GM21381 (cell line): Measurements from ENCODE around the gene NACC1.
A peak's percentile ranks its signal among the peaks of the same experiment; 100 is the strongest.
"Not testable (repeated sequence)": the region's sequence is repeated elsewhere in the genome, so short reads cannot be mapped to it uniquely, and the experiment has no call there.

ENCODE experiments used
- ATAC-seq: cut with Tn5 transposase; IDR thresholded peaks from one replicate; pipeline ENCODE4 v1.9.1; 2021; ENCODE audit warnings: mild to moderate bottlenecking, moderate library complexity; ENCODE audit not compliant: unreplicated experiment

NACC1 gene

DNA sequence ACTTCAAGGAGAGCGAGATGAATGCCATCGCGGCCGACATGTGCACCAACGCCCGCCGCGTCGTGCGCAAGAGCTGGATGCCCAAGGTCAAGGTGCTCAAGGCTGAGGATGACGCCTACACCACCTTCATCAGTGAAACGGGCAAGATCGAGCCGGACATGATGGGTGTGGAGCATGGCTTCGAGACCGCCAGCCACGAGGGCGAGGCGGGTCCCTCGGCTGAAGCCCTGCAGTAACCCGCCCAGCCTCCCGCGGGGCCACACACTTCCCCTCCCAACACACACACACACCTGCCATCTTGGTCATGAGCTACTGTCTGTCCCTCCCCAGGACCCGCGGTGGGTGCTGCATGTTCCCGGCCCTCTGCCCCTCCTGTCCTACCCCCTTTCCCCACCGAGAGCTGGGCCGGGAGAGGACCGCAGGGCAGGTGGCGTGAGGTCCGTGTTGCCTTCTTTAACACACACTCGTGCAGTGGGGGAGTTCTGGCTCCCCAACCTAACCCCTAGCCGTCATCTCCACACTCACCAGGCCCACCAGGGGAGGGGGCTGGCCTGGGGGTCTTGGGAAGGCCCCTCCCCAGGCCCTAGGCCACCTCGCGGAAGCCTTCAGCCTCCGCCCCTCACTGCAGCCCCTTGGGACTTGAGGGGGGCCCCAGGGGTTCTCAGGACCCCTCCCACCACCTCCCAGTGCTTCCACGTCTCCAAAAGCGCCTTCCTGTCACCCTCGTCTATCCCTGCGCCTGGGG lies 20.3 kb downstream of the NACC1 start:
- no peak for ATAC-seq

DNA sequence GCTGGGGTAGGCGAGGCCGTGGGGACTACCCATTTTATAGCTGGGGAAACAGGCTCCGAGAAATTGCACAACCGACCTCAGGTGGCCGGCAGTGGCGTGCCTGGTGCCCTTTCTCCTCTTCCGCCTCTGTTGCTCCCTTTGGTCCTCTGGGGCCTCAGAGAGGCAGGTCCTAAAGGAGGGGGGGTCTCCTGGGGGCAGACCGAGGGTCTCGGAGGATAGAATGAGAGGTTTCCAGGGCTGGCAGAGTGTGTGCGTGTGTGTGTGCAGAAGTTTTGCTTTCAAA lies 20.8 kb downstream of the NACC1 start:
- no peak for ATAC-seq

DNA sequence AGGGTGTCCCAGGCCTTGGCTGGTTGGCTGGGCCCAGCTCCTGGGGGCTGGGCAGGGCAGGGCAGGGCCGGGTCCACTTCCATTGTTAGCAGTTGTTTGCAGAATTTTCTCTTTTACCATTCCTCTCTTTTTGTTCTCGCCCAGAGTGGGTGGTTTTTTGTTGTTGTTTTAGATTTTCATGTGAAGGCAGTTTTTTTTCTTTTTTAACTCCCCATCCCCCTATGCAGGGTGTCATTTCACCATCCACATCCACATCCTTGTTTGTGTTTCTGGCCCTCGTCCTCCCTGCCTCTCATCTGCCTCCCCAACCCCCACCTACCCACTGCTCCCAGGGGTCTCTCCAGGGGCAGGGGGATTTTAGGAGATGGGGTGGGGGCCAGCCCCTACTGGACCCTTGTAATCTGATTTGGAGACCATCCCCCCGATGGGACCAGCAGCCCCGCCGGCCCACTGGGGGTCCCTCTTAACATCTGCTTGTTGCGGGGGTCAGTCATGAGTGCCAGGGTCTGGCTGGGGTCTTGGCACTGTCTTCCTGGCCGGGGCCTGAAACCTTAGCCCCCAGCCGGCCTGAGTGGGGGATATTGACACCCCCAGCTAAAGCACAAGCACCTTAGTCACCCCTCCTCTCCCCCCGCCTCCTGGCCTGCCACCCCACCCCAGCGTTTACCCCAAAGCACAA lies 21.7 kb downstream of the NACC1 start:
- ATAC-seq, result no peak

DNA sequence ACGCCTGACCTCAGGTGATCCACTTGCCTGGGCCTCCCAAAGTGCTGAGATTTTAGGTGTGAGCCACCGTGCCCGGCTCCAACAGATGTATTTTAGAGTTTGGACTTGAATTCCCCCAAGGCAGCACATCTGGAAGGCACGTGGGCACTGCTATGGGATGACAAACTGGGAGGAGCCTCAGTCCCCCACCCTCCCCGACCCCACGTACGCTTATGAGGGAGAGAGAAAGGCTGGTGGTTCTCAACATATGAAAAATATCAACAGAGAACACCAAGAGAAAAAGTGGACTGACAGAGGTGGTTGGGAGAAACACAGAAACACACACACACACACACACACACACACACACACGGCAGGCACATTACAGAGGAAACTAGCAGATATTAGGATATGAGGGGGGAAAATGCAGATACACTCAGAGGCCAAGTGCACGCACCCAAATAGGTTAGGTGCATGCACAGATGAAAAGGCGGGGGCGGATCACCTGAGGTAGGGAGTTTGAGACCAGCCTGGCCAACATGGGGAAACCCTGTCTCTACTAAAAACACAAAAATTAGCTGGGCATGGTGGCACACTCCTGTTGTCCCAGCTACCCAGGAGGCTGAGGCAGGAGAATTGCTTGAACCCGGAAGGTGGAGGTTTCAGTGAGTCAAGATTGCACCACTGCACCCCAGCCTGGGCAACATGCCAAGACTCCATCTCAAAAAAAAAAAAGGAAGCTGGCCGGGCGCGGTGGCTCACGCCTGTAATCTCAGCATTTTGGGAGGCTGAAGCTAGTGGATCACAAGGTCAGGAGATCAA lies 28.9 kb downstream of the NACC1 start:
- ATAC-seq, result no peak

DNA sequence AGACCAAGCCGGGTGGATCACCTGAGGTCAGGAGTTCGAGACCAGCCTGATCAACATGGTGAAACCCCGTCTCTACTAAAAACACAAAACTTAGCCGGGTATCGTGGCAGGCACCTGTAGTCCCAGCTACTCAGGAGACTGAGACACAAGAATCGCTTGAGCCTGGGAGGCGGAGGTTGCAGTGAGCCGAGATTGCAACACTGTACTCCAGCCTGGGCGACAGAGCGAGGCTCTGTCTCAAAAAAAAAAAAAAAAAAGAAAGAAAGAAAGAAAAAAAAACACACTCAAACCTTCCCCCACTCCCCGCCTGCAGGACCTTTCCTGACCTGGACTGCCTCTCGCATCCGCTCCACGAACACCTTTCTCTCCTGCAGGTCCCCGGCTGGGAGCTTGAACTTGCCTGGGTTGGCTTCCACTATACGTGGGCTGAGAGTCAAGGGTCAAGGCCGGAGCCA lies 31.1 kb downstream of the NACC1 start:
- not testable (repeated sequence) for ATAC-seq

DNA sequence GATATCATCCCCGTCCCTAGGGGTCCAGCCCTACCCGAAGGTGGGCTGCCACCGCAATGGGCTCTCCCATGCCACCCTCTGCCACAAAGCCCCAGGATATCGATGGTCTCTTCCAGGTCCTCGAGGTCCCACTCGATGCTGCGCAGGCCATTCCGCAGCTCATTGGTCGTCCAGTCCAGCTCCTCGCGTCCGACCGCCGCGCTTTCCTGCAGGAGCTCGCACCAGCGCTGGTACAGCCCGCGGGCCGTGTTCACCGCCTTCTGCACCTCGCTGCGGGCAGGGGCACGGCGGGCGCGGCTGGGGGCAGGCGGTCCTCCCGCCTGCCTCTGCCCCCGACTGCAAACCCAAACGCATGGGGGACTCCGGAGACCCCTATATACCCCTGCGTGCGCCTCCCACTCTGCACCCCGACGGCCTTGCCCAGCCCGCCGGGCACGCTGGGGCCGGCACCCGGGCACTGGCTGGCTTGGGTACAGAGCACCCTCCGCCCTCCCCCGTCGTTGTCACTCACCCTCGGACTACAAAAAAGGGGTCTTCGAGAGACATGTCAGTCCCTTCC lies 31.6 kb downstream of the NACC1 start:
- peak; percentile 3 for ATAC-seq

DNA sequence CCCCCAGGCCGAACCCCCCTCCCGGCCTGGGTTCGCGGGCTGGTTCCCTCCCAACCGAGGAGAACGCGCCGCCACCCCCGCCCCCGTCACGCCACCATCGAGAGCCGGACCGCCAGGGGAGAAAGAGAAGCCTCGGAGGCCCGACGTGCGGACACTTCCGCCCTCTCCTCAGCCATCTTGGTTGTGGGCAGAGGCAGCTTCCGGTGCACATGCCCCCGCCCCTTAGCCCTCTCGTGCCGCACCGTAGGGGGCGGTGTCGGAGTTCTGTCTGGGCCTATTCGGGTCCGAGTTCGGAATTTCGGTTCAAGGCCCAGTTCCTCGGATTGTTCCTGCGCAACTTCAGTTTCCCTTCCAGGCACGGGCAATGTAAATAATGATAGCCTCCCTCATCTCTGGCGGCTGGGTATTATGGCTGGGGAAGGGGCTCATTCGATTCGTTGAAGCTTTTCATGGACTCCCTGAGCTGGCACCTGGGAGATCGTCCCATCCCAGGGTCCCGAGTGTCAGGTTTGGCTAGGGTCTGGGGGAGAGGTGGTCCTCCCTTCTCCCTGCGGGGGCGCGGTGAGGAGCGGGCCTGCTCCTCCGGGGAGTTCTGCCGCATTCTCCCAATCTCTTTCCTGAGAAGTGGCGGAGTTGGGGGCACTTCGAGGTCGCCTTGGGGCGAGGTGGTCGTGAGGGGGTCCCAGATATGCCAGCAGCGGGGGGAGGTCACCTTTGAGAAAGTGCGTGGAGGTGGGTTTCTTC lies 32.3 kb downstream of the NACC1 start, which contains the start of the genes IER2 and STX10:
Gene IER2, plus strand, starts transcription at position 225 of the 744 bp plus-strand sequence. CDS start 2,776 bp downstream, outside the sequence.
Gene STX10, minus strand, starts transcription at position 189 of the 744 bp plus-strand sequence. CDS start 202 bp downstream, outside the sequence.
- peak; percentile 33 for ATAC-seq

DNA sequence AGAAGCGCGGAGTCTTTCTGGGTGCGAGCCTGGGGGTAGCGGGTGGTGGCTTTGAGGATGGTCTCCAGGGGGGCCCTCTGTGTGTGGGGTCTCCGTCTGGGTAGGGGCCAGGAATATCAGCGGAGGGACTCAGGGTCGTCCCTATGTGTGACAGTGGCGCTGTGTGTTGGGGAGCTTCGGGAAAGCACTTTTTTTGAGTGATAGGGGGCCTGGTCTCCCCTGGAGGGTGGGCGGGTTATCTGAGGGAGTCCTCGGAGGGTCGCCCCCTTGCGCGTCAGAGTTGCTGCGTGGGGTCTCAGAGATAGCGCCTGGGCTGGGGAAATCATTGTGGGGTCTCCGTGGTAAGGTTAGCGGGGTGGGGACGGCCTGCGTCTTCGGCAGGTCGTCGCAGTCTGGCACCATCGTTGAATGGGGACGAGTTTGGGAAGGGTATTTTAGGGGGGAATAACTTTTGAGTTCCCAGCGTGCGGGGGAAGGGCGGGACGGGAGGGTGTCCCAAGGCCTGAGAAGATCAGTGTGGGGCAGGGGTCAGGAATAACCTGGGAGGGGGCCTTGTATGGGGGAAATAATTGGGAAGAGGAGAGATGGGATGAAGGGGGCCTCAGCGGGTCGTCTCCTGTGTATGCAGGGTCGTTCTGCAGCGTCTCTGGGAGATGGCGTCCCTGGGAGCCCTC lies 33.0 kb downstream of the NACC1 start:
- ATAC-seq, result no peak

DNA sequence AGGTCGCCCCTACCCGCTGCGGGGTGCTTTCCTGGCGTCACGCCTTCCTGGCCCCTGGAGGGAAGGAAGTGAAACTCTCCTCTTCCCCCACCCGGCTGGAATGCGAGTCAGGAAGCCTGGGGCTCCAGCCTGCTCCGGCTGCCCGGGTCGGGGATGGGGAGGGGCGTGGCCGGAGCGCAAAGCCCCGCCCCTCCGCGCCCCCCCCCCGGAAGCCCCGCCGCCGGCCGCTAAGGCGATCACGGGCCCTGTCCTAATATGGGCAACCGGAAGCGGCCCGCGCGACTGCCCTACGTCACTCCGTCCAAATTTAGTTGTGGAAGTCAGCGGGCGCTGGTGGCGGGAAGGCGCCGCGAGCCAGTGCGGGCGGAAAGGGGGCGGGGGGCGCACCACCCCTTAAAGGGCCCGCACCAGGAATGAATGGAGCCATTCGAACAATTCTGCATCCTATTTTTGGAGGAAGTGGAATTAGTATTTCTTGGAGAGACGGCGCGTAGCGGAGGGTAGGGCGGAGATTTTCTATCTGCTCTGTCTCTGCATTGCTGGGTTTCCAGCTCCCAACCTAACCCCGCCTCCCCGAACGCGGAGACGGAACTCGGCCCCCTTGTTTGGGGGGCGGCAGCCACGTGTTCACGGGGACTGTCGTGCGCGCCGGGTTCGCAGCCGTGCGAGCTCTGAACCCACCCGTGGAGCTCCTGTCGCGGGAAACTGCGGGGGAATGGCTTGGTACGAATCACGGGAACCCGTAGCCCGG lies 33.7 kb downstream of the NACC1 start:
- peak; percentile 37 for ATAC-seq

DNA sequence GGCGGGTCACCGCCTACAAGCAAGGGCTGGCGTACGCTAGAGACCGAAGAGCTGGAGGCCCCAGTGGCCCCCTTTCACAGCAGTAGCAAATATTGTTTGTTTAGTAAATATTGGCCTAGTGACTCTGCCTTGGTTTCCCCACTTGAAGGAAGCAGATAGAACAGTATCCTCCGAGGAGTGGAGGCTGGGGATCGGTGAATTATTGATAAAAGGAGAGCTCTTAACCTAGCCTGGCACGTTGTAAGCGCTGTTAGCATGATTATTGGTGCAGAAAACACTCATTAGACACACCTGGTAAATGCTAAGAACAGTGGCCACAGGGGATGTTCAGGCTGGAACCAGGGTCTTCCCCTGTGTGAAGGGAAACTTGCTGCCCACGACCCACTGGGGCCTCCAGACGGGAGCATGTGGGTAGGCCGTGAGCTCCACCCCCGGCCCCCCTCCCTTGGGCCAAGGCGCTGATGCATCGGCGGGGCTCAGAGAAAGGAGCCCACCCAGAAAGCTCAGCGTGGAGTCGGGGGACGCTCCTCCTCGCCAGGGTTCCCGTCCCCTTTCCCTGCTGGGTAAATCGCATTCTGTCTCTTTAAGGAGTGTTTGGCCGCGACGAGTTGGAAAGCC lies 34.4 kb downstream of the NACC1 start:
- ATAC-seq, result peak; percentile 2

DNA sequence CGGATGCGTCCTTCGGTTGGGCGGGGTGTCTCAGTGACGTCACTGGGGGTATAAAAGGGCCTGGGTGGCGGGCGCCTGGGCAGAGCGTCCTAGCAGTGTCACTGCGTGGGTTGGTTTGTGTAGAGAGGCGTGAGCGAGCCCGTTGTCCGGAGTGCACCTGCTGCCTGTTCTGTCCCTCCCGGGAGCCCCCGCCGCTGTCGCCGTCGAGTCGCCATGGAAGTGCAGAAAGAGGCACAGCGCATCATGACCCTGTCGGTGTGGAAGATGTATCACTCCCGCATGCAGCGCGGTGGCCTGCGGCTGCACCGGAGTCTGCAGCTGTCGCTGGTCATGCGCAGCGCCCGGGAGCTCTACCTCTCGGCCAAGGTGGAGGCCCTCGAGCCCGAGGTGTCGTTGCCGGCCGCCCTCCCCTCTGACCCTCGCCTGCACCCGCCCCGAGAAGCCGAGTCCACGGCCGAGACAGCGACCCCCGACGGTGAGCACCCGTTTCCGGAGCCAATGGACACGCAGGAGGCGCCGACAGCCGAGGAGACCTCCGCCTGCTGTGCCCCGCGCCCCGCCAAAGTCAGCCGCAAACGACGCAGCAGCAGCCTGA lies 35.0 kb downstream of the NACC1 start:
- ATAC-seq, result peak; percentile 26

DNA sequence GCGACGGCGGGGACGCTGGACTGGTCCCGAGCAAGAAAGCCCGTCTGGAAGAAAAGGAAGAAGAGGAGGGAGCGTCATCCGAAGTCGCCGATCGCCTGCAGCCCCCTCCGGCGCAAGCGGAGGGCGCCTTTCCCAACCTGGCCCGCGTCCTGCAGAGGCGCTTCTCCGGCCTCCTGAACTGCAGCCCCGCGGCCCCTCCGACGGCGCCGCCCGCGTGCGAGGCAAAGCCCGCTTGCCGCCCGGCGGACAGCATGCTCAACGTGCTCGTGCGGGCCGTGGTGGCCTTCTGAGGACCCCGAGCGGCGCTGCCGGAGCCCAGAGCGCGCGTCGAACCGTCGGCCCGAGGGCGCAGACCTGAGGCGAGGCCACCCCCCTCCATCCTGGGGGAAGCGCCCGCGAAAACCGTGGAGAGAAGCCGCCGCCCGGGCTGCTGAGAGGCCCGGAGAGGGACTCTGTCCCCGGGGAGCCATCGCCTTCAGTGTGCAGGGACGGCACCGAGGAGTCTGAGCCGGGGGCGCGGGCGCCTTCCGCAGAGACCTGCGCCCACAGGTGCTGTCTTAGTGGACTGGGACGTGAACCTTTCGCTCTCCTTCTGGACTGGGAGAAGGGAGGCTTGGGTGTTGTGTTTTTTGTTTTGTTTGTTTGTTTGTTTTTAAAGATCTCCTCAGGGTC lies 35.6 kb downstream of the NACC1 start:
- no peak for ATAC-seq

DNA sequence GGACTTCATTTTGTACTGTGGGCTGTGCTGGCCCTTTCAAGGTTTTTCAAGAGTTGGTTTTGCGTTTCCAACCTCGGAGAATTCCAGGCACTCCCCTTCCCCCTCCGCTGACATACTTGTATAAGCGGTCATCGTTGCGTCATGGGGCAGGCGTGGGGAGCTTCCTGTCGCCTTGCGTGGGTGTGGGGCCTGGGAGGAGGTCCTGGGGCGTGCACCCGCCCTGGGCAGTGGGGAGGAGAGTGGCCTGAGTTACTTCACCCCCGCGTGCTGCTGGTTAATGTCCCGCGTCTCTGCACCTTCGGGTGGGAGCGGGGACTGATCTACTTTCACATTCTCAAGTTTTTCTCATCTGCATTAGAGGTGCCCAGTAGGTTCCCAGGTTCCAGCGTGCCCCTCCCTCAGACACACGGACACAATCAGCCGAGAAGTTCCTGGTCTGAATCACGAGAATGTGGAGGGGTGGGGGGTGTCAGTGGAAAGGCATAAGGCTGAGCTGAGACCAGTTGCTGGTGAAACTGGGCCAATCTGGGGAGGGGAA lies 36.2 kb downstream of the NACC1 start:
- ATAC-seq, result no peak

DNA sequence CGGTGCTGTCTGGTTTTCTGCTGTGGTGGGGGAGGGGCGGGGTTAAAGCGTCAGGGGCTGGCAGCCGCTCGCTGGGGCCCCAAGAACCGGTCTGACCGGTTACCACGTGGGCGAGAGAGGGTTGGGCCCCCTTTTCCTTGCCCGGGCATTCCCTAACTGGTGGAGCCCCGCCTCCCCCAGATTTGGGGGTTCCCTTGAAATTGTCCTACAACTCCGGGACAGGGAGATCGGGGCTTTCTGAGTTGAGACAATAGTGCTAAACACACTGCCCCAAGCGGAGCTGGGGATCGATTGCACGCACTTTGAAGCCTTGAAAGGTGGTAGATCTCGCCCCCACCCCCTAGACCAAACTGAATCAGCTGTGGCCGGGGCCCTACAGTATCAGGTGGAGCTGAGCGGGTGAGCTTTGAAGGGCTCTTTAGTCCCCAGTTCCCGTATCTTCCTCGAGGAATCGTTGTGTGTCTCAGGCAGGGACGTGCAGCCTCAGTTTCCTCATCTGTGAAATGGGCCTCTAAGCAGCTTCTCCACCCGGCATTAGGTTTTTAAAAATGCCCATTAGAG lies 36.9 kb downstream of the NACC1 start:
- no peak for ATAC-seq

DNA sequence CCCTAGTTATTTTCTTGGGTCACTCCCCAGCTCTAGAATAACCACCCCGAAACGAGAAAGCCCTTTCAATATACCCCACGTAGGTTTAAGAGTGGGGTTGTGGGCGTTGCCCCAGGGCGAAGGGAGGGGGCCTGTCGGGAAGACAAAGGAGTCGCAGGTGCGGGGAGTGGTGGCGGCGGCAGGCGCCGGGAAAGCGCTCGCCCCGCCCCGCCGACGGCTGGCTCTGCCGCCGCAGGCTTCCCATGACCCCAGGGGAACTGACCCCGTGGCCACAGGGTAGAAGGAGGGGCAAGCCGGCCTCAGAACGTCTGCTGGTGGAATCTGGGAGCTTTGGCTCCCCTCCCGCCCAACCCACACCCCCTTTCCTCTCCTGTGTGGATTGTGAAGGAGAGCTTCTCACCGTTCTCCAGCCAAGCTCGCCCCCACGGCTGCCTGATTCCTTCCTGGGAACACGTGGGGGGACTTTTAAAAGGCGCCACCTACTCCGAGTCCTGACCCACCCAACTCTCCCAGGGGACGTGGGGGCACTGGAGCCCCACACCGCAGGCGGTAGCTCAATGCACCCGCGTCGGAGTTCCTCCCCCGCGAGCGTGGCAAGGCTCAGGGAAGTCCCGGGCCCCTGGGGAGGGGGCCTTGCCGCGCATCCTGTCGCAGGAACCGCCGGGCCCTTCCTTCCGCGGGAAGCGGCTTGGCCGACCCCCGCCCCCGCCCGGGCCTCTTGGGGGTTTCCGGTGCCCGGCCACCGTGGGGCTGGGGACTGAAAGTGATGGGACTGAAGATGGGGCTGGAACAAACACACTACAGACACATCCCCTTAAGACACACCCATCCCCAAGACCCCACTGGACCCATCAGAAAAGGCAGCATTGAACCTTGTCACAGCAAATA lies 37.7 kb downstream of the NACC1 start:
- ATAC-seq, result peak; percentile 6

DNA sequence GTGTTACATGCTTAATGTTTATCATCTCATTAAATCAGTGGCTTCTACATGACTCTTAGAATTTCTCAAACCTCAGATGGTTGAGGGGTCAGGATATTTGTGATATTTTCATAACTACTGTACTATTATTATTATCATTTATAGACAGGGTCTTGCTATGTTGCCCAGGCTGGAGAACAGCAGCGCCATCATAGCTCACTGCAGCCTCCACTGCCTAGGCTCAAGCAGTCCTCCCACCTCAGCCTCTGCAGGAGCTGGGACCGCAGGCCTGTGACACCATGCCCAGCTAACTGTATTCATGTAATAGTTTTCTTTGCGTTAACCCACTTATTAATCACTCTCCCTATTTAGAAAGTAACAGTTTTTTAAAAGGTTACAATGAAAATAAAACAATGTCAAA lies 41.6 kb downstream of the NACC1 start:
- ATAC-seq, result no peak
